GM23248 (cell line): ENCODE data around the gene POU2F1.

Experiments used
- EZH2 ChIP-seq: fragments of 200-600 bp; sonication (generic); IDR thresholded peaks from 2 replicates; pipeline ENCODE4 v1.6.1; 2018; ENCODE audit warnings: antibody characterized with exemption, mild to moderate bottlenecking; ENCODE audit not compliant: insufficient read depth, poor library complexity, severe bottlenecking
- EZH2phosphoT487 ChIP-seq: fragments of 200-600 bp; sonication (generic); IDR thresholded peaks from 2 replicates; pipeline ENCODE4 v1.6.1; 2018; ENCODE audit warnings: antibody characterized with exemption, moderate library complexity, mild to moderate bottlenecking, low read depth; ENCODE audit not compliant: insufficient read depth

DNA sequence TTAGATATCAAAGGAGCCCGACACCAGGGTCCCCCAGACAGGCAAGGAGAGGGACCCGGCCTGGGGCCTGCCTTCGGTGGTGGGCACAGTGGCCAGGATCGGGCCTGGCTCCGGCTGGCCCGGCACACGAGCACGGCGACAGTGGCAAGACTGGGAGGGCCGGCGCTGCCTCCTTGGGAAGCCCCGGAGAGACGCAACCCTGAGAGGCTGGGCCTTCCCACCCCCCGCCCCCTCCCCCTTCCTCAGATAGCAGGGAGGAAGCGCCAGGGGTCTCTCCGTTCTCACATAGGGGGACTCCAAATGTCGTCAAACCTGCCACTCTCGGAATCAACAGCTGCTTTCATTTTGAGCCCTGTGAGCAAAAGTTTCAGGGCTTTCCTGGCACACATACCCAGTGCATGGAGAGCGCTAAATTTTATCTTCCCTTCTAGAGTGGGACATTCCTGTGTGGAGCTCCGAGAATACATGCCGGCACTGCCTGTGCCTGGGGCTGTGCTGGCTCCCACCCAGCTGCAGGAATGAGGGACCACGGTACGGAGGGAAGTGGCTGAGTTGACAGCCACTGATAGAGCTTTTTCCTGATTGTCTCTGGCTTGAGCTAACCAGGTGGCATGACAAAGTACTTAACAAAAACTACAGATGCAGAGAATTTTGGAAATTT lies 235.2 kb downstream of the POU2F1 start:
- TF ChIP-seq EZH2phosphoT487 (no peak), EZH2 (no peak)
